Neural cell (in vitro differentiated cells): Measurements from ENCODE around the gene FMNL1.

Experiments used
- CTCF ChIP-seq: fragments of 450-650 bp; IDR thresholded peaks from 2 replicates; pipeline ENCODE4 v1.5.1; 2014; ENCODE audit warnings: antibody characterized with exemption, mild to moderate bottlenecking, moderate library complexity; ENCODE audit not compliant: poor library complexity, severe bottlenecking
- EP300 ChIP-seq: fragments of 450-650 bp; conservative IDR thresholded peaks from 2 replicates; pipeline ENCODE4 v1.6.1; 2014; ENCODE audit warnings: antibody characterized with exemption, mild to moderate bottlenecking, moderate library complexity; ENCODE audit not compliant: poor library complexity, severe bottlenecking
- EZH2 ChIP-seq: fragments of 200-600, 300-800 bp; shearing (Covaris generic), sonication (generic); IDR thresholded peaks from 2 replicates; pipeline ENCODE4 v1.6.1; 2014; ENCODE audit warnings: antibody characterized with exemption, low read length, borderline replicate concordance, mild to moderate bottlenecking; ENCODE audit not compliant: insufficient read depth, poor library complexity, severe bottlenecking
- POLR2AphosphoS5 ChIP-seq: IDR thresholded peaks from 2 replicates; pipeline ENCODE4 v1.6.1; 2012
- SMC3 ChIP-seq: fragments of 450-650 bp; conservative IDR thresholded peaks from 2 replicates; pipeline ENCODE4 v1.6.1; 2014; ENCODE audit warnings: antibody characterized with exemption, mild to moderate bottlenecking, moderate library complexity; ENCODE audit not compliant: poor library complexity

- no peak for TF ChIP-seq CTCF
- TF ChIP-seq EP300 = no peak
- TF ChIP-seq SMC3 = no peak
- no peak for TF ChIP-seq POLR2AphosphoS5
- no peak for TF ChIP-seq EZH2
These were observed 62.0 kb downstream of the FMNL1 start for GRCh38 chr17:45283711-45284110.
